ENCODE data around the gene INSRR. TPM values are rescaled to one million over a fixed set of nuclear protein-coding genes. Genes with fewer than 3 reads are reported as not detected.

Gene INSRR
- total and polyA plus RNA-seq, 2 of the 4 experiments (the other 2 are of a cell fraction) = not detected

- TF ChIP-seq MXI1 (IDR thresholded peaks at IDR 0.05; ENCODE audit: borderline replicate concordance, low read depth, low read length) (no peak), BHLHE40 (IDR thresholded peaks at IDR 0.05; ENCODE audit: low read depth, low read length) (no peak), RFX5 (IDR thresholded peaks at IDR 0.05; ENCODE audit: low read depth, low read length) (no peak)
Observed at GRCh38 chr1:156893048-156893953, 34.4 kb upstream of the INSRR start, which contains the start of gene PEAR1 (continued).

Measured in IMR-90 (cell line).